ENCODE results near the gene CLPX.

GRCh38 chr15:65164139-65164538 lies 21.0 kb downstream of the CLPX start:
- TF ChIP-seq, protein P1, sequence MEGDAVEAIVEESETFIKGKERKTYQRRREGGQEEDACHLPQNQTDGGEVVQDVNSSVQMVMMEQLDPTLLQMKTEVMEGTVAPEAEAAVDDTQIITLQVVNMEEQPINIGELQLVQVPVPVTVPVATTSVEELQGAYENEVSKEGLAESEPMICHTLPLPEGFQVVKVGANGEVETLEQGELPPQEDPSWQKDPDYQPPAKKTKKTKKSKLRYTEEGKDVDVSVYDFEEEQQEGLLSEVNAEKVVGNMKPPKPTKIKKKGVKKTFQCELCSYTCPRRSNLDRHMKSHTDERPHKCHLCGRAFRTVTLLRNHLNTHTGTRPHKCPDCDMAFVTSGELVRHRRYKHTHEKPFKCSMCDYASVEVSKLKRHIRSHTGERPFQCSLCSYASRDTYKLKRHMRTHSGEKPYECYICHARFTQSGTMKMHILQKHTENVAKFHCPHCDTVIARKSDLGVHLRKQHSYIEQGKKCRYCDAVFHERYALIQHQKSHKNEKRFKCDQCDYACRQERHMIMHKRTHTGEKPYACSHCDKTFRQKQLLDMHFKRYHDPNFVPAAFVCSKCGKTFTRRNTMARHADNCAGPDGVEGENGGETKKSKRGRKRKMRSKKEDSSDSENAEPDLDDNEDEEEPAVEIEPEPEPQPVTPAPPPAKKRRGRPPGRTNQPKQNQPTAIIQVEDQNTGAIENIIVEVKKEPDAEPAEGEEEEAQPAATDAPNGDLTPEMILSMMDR (conservative IDR thresholded peaks at IDR 0.05; ENCODE audit: low read length), result no peak
- TF ChIP-seq EZH2phosphoT487 (IDR thresholded peaks at IDR 0.05; ENCODE audit: borderline replicate concordance, low read depth, low read length), result no peak

All from OCI-LY7 (cell line).